ENCODE measurements around the gene ATP7B. TPM values are rescaled to one million over a fixed set of nuclear protein-coding genes. Genes with fewer than 3 reads are reported as not detected.
A peak's percentile ranks its signal among the peaks of the same experiment; 100 is the strongest.

Gene ATP7B
- total RNA-seq, 1 experiment from 2014 or later, result 11.6 TPM

DNA sequence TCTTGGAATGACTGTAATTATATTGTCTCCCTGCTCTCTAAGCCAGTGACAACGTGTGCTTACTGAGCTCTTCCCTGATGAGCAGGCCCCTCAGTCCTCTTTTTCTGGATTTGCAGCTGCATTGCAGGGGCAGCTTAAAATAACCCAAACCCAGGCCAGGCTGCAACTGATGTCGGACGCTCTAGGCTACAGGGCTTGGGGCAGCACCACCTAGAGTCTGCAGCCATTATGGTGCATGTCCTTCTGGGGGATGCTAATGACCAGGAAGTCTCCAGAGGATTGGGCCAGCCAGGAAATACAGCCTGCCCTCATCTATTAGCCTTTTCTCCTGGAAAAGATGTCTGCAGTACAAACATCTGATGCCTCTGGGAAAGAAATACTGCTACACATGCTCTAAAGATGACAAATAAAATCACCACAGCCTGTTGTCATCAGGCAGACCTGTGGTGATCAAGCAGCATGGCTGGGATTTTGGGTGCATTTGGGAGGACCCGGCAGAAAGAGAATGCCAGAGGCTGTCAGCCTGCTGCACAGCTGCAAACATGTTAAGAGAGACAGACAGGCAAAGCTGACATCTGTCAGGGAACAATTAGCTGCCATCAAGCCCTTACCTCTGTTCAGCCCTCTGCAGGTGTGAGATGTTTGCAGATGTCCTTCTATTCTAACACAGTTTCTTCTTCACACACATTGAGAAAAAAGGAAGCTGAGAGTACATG, 97.7 kb downstream of the ATP7B start:
- no peak overlapping the region for H3K4me3 Mint-ChIP-seq
- H3K27me3 Mint-ChIP-seq (ENCODE audit: low read depth), result peaks cover 11% of the 10 kb centered on the region
- ChIA-PET CTCF (interaction anchor here (0.9 to 3.2 kb wide), 17 partner anchors 10 to 246 kb away, joined by 3 to 18 read pairs (median 6); partner anchors contain the start of genes NEK3, NEK5 and TMEM272), POLR2A (interaction anchor here (0.6 kb wide), 1 partner anchor 284 kb away, joined by 4 read pairs; no protein-coding TSS in a partner anchor)
- H3K27ac Mint-ChIP-seq, result no peak overlapping the region
- H3K9me3 Mint-ChIP-seq, result no peaks in the 10 kb centered on the region
- peak; percentile 98 for ATAC-seq
- DNase-seq (ENCODE audit: low spot score), result peak; percentile 36
- TF ChIP-seq ZNF671 (CRISPR knock-in tag; IDR thresholded peaks at IDR 0.05), result no peak
- TF ChIP-seq NFYB (CRISPR knock-in tag; conservative IDR thresholded peaks at IDR 0.05; ENCODE audit: low read depth), result no peak
- TF ChIP-seq, protein P1, sequence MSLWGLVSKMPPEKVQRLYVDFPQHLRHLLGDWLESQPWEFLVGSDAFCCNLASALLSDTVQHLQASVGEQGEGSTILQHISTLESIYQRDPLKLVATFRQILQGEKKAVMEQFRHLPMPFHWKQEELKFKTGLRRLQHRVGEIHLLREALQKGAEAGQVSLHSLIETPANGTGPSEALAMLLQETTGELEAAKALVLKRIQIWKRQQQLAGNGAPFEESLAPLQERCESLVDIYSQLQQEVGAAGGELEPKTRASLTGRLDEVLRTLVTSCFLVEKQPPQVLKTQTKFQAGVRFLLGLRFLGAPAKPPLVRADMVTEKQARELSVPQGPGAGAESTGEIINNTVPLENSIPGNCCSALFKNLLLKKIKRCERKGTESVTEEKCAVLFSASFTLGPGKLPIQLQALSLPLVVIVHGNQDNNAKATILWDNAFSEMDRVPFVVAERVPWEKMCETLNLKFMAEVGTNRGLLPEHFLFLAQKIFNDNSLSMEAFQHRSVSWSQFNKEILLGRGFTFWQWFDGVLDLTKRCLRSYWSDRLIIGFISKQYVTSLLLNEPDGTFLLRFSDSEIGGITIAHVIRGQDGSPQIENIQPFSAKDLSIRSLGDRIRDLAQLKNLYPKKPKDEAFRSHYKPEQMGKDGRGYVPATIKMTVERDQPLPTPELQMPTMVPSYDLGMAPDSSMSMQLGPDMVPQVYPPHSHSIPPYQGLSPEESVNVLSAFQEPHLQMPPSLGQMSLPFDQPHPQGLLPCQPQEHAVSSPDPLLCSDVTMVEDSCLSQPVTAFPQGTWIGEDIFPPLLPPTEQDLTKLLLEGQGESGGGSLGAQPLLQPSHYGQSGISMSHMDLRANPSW (CRISPR knock-in tag; conservative IDR thresholded peaks at IDR 0.05; ENCODE audit: low read depth), result no peak
- no peak for TF ChIP-seq SMAD3 (CRISPR knock-in tag; IDR thresholded peaks at IDR 0.05; ENCODE audit: borderline replicate concordance)
- TF ChIP-seq, protein P2, sequence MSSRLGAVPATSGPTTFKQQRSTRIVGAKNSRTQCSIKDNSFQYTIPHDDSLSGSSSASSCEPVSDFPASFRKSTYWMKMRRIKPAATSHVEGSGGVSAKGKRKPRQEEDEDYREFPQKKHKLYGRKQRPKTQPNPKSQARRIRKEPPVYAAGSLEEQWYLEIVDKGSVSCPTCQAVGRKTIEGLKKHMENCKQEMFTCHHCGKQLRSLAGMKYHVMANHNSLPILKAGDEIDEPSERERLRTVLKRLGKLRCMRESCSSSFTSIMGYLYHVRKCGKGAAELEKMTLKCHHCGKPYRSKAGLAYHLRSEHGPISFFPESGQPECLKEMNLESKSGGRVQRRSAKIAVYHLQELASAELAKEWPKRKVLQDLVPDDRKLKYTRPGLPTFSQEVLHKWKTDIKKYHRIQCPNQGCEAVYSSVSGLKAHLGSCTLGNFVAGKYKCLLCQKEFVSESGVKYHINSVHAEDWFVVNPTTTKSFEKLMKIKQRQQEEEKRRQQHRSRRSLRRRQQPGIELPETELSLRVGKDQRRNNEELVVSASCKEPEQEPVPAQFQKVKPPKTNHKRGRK (CRISPR knock-in tag; IDR thresholded peaks at IDR 0.05; ENCODE audit: borderline replicate concordance), result no peak
- TF ChIP-seq TP53 (CRISPR knock-in tag; IDR thresholded peaks at IDR 0.05), result no peak
- no peak for TF ChIP-seq CREB1 (CRISPR knock-in tag; IDR thresholded peaks at IDR 0.05)
- TF ChIP-seq RORB (CRISPR knock-in tag; IDR thresholded peaks at IDR 0.05), result no peak
- TF ChIP-seq GTF2I (CRISPR knock-in tag; conservative IDR thresholded peaks at IDR 0.05), result no peak
- TF ChIP-seq SMAD4 (CRISPR knock-in tag; IDR thresholded peaks at IDR 0.05), result no peak
- no peak for TF ChIP-seq ZBTB21 (CRISPR knock-in tag; IDR thresholded peaks at IDR 0.05; ENCODE audit: borderline replicate concordance)
- no peak for TF ChIP-seq FOXJ3 (CRISPR knock-in tag; IDR thresholded peaks at IDR 0.05; ENCODE audit: borderline replicate concordance)
- no peak for TF ChIP-seq FOXP1 (CRISPR knock-in tag; IDR thresholded peaks at IDR 0.05; ENCODE audit: borderline replicate concordance)
- no peak for TF ChIP-seq ATF1 (CRISPR knock-in tag; IDR thresholded peaks at IDR 0.05)
- TF ChIP-seq, protein P3, sequence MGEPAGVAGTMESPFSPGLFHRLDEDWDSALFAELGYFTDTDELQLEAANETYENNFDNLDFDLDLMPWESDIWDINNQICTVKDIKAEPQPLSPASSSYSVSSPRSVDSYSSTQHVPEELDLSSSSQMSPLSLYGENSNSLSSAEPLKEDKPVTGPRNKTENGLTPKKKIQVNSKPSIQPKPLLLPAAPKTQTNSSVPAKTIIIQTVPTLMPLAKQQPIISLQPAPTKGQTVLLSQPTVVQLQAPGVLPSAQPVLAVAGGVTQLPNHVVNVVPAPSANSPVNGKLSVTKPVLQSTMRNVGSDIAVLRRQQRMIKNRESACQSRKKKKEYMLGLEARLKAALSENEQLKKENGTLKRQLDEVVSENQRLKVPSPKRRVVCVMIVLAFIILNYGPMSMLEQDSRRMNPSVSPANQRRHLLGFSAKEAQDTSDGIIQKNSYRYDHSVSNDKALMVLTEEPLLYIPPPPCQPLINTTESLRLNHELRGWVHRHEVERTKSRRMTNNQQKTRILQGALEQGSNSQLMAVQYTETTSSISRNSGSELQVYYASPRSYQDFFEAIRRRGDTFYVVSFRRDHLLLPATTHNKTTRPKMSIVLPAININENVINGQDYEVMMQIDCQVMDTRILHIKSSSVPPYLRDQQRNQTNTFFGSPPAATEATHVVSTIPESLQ (CRISPR knock-in tag; IDR thresholded peaks at IDR 0.05), result no peak
- TF ChIP-seq JUN (CRISPR knock-in tag; IDR thresholded peaks at IDR 0.05), result no peak
- TF ChIP-seq, protein P4, sequence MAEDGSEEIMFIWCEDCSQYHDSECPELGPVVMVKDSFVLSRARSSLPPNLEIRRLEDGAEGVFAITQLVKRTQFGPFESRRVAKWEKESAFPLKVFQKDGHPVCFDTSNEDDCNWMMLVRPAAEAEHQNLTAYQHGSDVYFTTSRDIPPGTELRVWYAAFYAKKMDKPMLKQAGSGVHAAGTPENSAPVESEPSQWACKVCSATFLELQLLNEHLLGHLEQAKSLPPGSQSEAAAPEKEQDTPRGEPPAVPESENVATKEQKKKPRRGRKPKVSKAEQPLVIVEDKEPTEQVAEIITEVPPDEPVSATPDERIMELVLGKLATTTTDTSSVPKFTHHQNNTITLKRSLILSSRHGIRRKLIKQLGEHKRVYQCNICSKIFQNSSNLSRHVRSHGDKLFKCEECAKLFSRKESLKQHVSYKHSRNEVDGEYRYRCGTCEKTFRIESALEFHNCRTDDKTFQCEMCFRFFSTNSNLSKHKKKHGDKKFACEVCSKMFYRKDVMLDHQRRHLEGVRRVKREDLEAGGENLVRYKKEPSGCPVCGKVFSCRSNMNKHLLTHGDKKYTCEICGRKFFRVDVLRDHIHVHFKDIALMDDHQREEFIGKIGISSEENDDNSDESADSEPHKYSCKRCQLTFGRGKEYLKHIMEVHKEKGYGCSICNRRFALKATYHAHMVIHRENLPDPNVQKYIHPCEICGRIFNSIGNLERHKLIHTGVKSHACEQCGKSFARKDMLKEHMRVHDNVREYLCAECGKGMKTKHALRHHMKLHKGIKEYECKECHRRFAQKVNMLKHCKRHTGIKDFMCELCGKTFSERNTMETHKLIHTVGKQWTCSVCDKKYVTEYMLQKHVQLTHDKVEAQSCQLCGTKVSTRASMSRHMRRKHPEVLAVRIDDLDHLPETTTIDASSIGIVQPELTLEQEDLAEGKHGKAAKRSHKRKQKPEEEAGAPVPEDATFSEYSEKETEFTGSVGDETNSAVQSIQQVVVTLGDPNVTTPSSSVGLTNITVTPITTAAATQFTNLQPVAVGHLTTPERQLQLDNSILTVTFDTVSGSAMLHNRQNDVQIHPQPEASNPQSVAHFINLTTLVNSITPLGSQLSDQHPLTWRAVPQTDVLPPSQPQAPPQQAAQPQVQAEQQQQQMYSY (CRISPR knock-in tag; IDR thresholded peaks at IDR 0.05), result no peak
- H3K36me3 Mint-ChIP-seq, result no peaks in the 10 kb centered on the region
- peaks cover 11% of the 10 kb centered on the region for H3K4me1 Mint-ChIP-seq
